GM23248 (cell line): ENCODE data around the gene CRIP1. TPM values are rescaled to one million over a fixed set of nuclear protein-coding genes. Genes with fewer than 3 reads are reported as not detected.

Experiments
- DNase-seq: peaks from one replicate; pipeline ENCODE4 v3.0.0-alpha.2; 2015
- H2AFZ ChIP-seq: fragments of 200-600 bp; sonication (generic); 2 replicates; pipeline ENCODE4 v1.6.1; 2016; ENCODE audit warnings: antibody characterized with exemption
- H3F3A ChIP-seq: fragments of 200-600 bp; sonication (generic); 2 replicates; pipeline ENCODE4 v1.6.1; 2016; ENCODE audit warnings: mild to moderate bottlenecking, antibody characterized with exemption, mixed run types; ENCODE audit not compliant: insufficient read depth
- H3K27ac ChIP-seq: fragments of 200-600 bp; sonication (generic); 2 replicates; pipeline ENCODE4 v1.5.1; 2016; ENCODE audit warnings: mild to moderate bottlenecking
- H3K27me3 ChIP-seq: fragments of 200-600 bp; sonication (generic); replicated peaks from 2 replicates; pipeline ENCODE4 v1.6.1; 2016; ENCODE audit warnings: mild to moderate bottlenecking; ENCODE audit not compliant: insufficient read depth
- H3K36me3 ChIP-seq: fragments of 200-600 bp; sonication (generic); 2 replicates; pipeline ENCODE4 v1.6.1; 2016; ENCODE audit warnings: low read depth, mild to moderate bottlenecking
- H3K4me1 ChIP-seq: fragments of 200-600 bp; sonication (generic); 2 replicates; pipeline ENCODE4 v1.6.1; 2016; ENCODE audit warnings: mild to moderate bottlenecking; ENCODE audit not compliant: insufficient read depth
- H3K4me2 ChIP-seq: fragments of 200-600 bp; sonication (generic); one replicate; pipeline ENCODE4 v1.6.1; 2016; ENCODE audit warnings: mild to moderate bottlenecking; ENCODE audit not compliant: unreplicated experiment
- H3K4me3 ChIP-seq: fragments of 200-600 bp; sonication (generic); 2 replicates; pipeline ENCODE4 v1.5.1; 2016; ENCODE audit warnings: mild to moderate bottlenecking
- H3K79me2 ChIP-seq: fragments of 200-600 bp; sonication (generic); 2 replicates; pipeline ENCODE4 v1.6.1; 2016; ENCODE audit warnings: mild to moderate bottlenecking; ENCODE audit not compliant: insufficient read depth
- H3K9ac ChIP-seq: fragments of 200-600 bp; sonication (generic); 2 replicates; pipeline ENCODE4 v1.6.1; 2016; ENCODE audit warnings: mild to moderate bottlenecking
- H3K9me2 ChIP-seq: fragments of 200-600 bp; sonication (generic); 2 replicates; pipeline ENCODE4 v1.6.1; 2016; ENCODE audit warnings: mixed run types, mild to moderate bottlenecking, moderate library complexity; ENCODE audit not compliant: insufficient read depth
- H3K9me3 ChIP-seq: fragments of 200-600 bp; sonication (generic); one replicate; pipeline ENCODE4 v1.6.1; 2017; ENCODE audit warnings: low read depth
- H4K20me1 ChIP-seq: fragments of 200-600 bp; sonication (generic); 2 replicates; pipeline ENCODE4 v1.6.0; 2016; ENCODE audit not compliant: insufficient read depth
- EZH2 ChIP-seq: fragments of 200-600 bp; sonication (generic); IDR thresholded peaks from 2 replicates; pipeline ENCODE4 v1.6.1; 2018; ENCODE audit warnings: antibody characterized with exemption, mild to moderate bottlenecking; ENCODE audit not compliant: insufficient read depth, poor library complexity, severe bottlenecking
- EZH2phosphoT487 ChIP-seq: fragments of 200-600 bp; sonication (generic); IDR thresholded peaks from 2 replicates; pipeline ENCODE4 v1.6.1; 2018; ENCODE audit warnings: antibody characterized with exemption, moderate library complexity, mild to moderate bottlenecking, low read depth; ENCODE audit not compliant: insufficient read depth
- WGBS, 2 experiments: methylation state at CpG; one replicate each; pipeline ENCODE4 v1.1.6; 2015 to 2017; ENCODE audit warnings: low lambda C conversion rate in 2 of 2, low coverage in 1 of 2; ENCODE audit errors: missing lambda C conversion rate in 2 of 2; 5-methylcytosine and 5-hydroxymethylcytosine counted together
- in situ Hi-C: fragments of 300-500 bp; cut with MboI; formaldehyde crosslinking; loops from 2 replicates; pipeline ENCODE4 v1.15.0; 2020
- polyA plus RNA-seq: library from polyadenylated mRNA; unstranded; fragments of >200 nt; fragmentation: Nextera tagmentation; extraction: Ambion mirVana; gene quantifications from 2 replicates; pipeline ENCODE4 v1.2.1, GENCODE V29; 2016
- total RNA-seq: library from RNA; depleted of rRNA; stranded (reverse); fragments of >200 nt; shearing (Covaris generic); gene quantifications from 2 replicates; pipeline ENCODE4 v1.2.3, GENCODE V29; 2014

CRIP1 gene
- total and polyA plus RNA-seq, 2 experiments from 2014 or later = 12.3 to 32.7 TPM

GRCh38 chr14:105508601-105509000 is 21.9 kb downstream of the CRIP1 start:
- DNase-seq = no peak
- in situ Hi-C loops = no loop called here
- no peaks in the 10 kb centered on the region for H3K9me2 ChIP-seq
- H3K4me1 ChIP-seq = no peaks in the 10 kb centered on the region
- H3K9ac ChIP-seq = no peak overlapping the region
- H3K4me3 ChIP-seq = no peak overlapping the region
- H3K36me3 ChIP-seq = no peaks in the 10 kb centered on the region
- no peaks in the 10 kb centered on the region for H4K20me1 ChIP-seq
- H3K9me3 ChIP-seq = no peaks in the 10 kb centered on the region
- H3K4me2 ChIP-seq = no peak overlapping the region
- no peak overlapping the region for H3K27ac ChIP-seq
- peaks cover 31% of the 10 kb centered on the region for H3K27me3 ChIP-seq
- 63 to 66% methylated on average over 12 of the region's 12 CpGs for WGBS, 2 experiments
- TF ChIP-seq EZH2phosphoT487 (no peak), EZH2 (no peak)
- H2AFZ ChIP-seq = no peak overlapping the region
- no peaks in the 10 kb centered on the region for H3K79me2 ChIP-seq
- no peaks in the 10 kb centered on the region for H3F3A ChIP-seq

GRCh38 chr14:105517096-105517495 is 30.4 kb downstream of the CRIP1 start:
- Histone ChIP-seq H3K9ac (no peak overlapping the region), H3K36me3 (no peaks in the 10 kb centered on the region), H3K79me2 (no peaks in the 10 kb centered on the region), H3K9me2 (no peaks in the 10 kb centered on the region), H3K4me1 (no peaks in the 10 kb centered on the region), H3K4me2 (no peak overlapping the region), H2AFZ (no peak overlapping the region), H3K27me3 (peaks cover 49% of the 10 kb centered on the region), H4K20me1 (no peaks in the 10 kb centered on the region), H3K4me3 (no peak overlapping the region), H3K27ac (no peak overlapping the region), H3K9me3 (no peaks in the 10 kb centered on the region), H3F3A (no peaks in the 10 kb centered on the region)
- in situ Hi-C loops = no loop called here
- 41 to 56% methylated on average over 5 of the region's 5 CpGs for WGBS, 2 experiments
- TF ChIP-seq EZH2 (no peak), EZH2phosphoT487 (no peak)
- no peak for DNase-seq

GRCh38 chr14:105519946-105520698 is 33.4 kb downstream of the CRIP1 start:
- no peak for DNase-seq
- no peak overlapping the region for H3K27ac ChIP-seq
- no peak overlapping the region for H3K4me2 ChIP-seq
- H3K9me2 ChIP-seq = no peaks in the 10 kb centered on the region
- no peak overlapping the region for H3K9ac ChIP-seq
- no peaks in the 10 kb centered on the region for H3K79me2 ChIP-seq
- peaks cover 32% of the 10 kb centered on the region for H3K27me3 ChIP-seq
- TF ChIP-seq EZH2phosphoT487 = no peak
- H3F3A ChIP-seq = 0 out of 2 replicates have a peak, but pooled peaks cover 5% of the 10 kb centered on the region
- 59 to 60% methylated on average over 14 of the region's 14 CpGs for WGBS, 2 experiments
- H3K4me3 ChIP-seq = no peak overlapping the region
- no peak overlapping the region for H2AFZ ChIP-seq
- no peaks in the 10 kb centered on the region for H3K36me3 ChIP-seq
- no peaks in the 10 kb centered on the region for H3K4me1 ChIP-seq
- no peaks in the 10 kb centered on the region for H4K20me1 ChIP-seq
- H3K9me3 ChIP-seq = no peaks in the 10 kb centered on the region
- in situ Hi-C loops = no loop called here

- in situ Hi-C loops = no loop called here
- no peak for DNase-seq
- H3F3A ChIP-seq = peaks cover 14% of the 10 kb centered on the region
- no peak overlapping the region for H3K9ac ChIP-seq
- H2AFZ ChIP-seq = peak overlapping the region; percentile 76
- no peak for TF ChIP-seq EZH2
- no peak for TF ChIP-seq EZH2phosphoT487
- peaks cover under 1% of the 10 kb centered on the region for H3K27me3 ChIP-seq
- H3K4me3 ChIP-seq = no peak overlapping the region
- no peaks in the 10 kb centered on the region for H4K20me1 ChIP-seq
- H3K9me3 ChIP-seq = no peaks in the 10 kb centered on the region
- H3K27ac ChIP-seq = no peak overlapping the region
- no peaks in the 10 kb centered on the region for H3K36me3 ChIP-seq
- H3K79me2 ChIP-seq = no peaks in the 10 kb centered on the region
- H3K4me2 ChIP-seq = no peak overlapping the region
- no peaks in the 10 kb centered on the region for H3K4me1 ChIP-seq
- no peaks in the 10 kb centered on the region for H3K9me2 ChIP-seq
- WGBS, 2 experiments = 57 to 60% methylated on average over 9 of the region's 9 CpGs
These were observed 38.6 kb downstream of the CRIP1 start for GRCh38 chr14:105525326-105525725.
